B cell (primary cell): ENCODE results near the gene TMEM164. TPM values are rescaled to one million over a fixed set of nuclear protein-coding genes. Genes with fewer than 3 reads are reported as not detected.

Source experiments
- ATAC-seq: fragments of 200-7000 bp; cut with Tn5 transposase; one replicate; pipeline ENCODE4 v1.10.0; 2021; ENCODE audit warnings: low read depth, mild to moderate bottlenecking, moderate number of reproducible peaks, moderate library complexity
- CTCF ChIA-PET: fragments of 350-600 bp; sonication (Branson Sonifier 250); formaldehyde crosslinking; loops from one replicate; lab custom pipeline; 2021; ENCODE audit warnings: antibody characterized with exemption, inconsistent platforms; lab: Charles Lee
- POLR2A ChIA-PET: fragments of 350-600 bp; sonication (Branson Sonifier 250); formaldehyde crosslinking; loops from one replicate; lab custom pipeline; 2021; ENCODE audit warnings: antibody characterized with exemption; lab: Charles Lee
- DNase-seq: peaks from one replicate; pipeline ENCODE4 v3.0.0; 2013
- H2AFZ ChIP-seq: 2 replicates; pipeline ENCODE4 v1.6.1; 2012; ENCODE audit warnings: mild to moderate bottlenecking, low read depth, low read length; ENCODE audit not compliant: insufficient read depth, poor library complexity, severe bottlenecking
- H3K27ac ChIP-seq, 2 donors: 1 replicate in 1 of 2; 2 replicates in 1 of 2; pipeline ENCODE4 v1.5.1; 2012 to 2013; ENCODE audit warnings: low read length in 2 of 2, mild to moderate bottlenecking in 2 of 2, moderate library complexity in 1 of 2
- H3K27me3 ChIP-seq, 4 experiments: fragments of 200-600 bp in 1 of 4; sonication (generic) in 1 of 4; replicated peaks in 1 of 4; 1 replicate in 2 of 4; 2 replicates in 2 of 4; pipeline versions ENCODE4 v1.6.1 to v1.7.0; 2013 to 2016; ENCODE audit warnings: low read length in 3 of 4, mild to moderate bottlenecking in 2 of 4, mixed read lengths in 1 of 4, moderate library complexity in 1 of 4; ENCODE audit not compliant: insufficient read depth in 4 of 4, control insufficient read depth in 3 of 4; ENCODE audit errors: control extremely low read depth in 1 of 4
- H3K36me3 ChIP-seq, 2 experiments: replicated peaks in 1 of 2; 1 replicate in 1 of 2; 2 replicates in 1 of 2; pipeline versions ENCODE4 v1.6.1 to v1.7.1; 2013; ENCODE audit warnings: low read length in 1 of 2; ENCODE audit not compliant: insufficient read depth in 2 of 2, control insufficient read depth in 1 of 2; ENCODE audit errors: control extremely low read depth in 1 of 2, extremely low read depth in 1 of 2
- H3K4me1 ChIP-seq, 2 donors: fragments of 200-600 bp in 1 of 2; sonication (generic) in 1 of 2; 1 replicate in 1 of 2; 2 replicates in 1 of 2; pipeline versions ENCODE4 v1.5.1 to v1.6.1; 2013 to 2017; ENCODE audit warnings: low read length in 2 of 2; ENCODE audit not compliant: control insufficient read depth in 2 of 2, insufficient read depth in 2 of 2
- H3K4me2 ChIP-seq: replicated peaks from 2 replicates; pipeline ENCODE3; 2012; ENCODE audit warnings: mild to moderate bottlenecking, low read depth, low read length; ENCODE audit not compliant: poor library complexity, severe bottlenecking
- H3K4me3 ChIP-seq, 5 experiments: fragments of 200-600 bp in 1 of 5; sonication (generic) in 1 of 5; 1 replicate in 3 of 5; 2 replicates in 2 of 5; pipeline versions ENCODE4 v1.5.1 to v1.7.0; 2011 to 2016; ENCODE audit warnings: low read length in 4 of 5, mild to moderate bottlenecking in 4 of 5, low read depth in 2 of 5, control low read depth in 1 of 5, moderate library complexity in 1 of 5; ENCODE audit not compliant: insufficient read depth in 1 of 5; ENCODE audit errors: control extremely low read depth in 1 of 5, extremely low read depth in 1 of 5
- H3K79me2 ChIP-seq: fragments of 200-600 bp; sonication (generic); one replicate; pipeline ENCODE4 v1.6.0; 2016; ENCODE audit warnings: low read length; ENCODE audit not compliant: control insufficient read depth, insufficient read depth
- H3K9ac ChIP-seq: fragments of 200-600 bp; sonication (generic); 2 replicates; pipeline ENCODE4 v1.6.1; 2017; ENCODE audit warnings: mild to moderate bottlenecking, low read length, moderate library complexity
- H3K9me3 ChIP-seq, 3 donors: one replicate each; pipeline versions ENCODE4 v1.6.1 to v1.7.1; 2013; ENCODE audit warnings: low read length in 2 of 3; ENCODE audit not compliant: control insufficient read depth in 2 of 3, insufficient read depth in 1 of 3; ENCODE audit errors: control extremely low read depth in 1 of 3
- H4K20me1 ChIP-seq: 2 replicates; pipeline ENCODE4 v1.6.0; 2012; ENCODE audit warnings: mild to moderate bottlenecking, low read length; ENCODE audit not compliant: insufficient read depth, control insufficient read depth, poor library complexity, severe bottlenecking
- H3K27ac Mint-ChIP-seq: one replicate; pipeline ENCODE4 v1.8.0; 2021; ENCODE audit warnings: mixed read lengths
- H3K27me3 Mint-ChIP-seq: one replicate; pipeline ENCODE4 v1.8.0; 2021; ENCODE audit warnings: mixed read lengths
- H3K4me1 Mint-ChIP-seq: one replicate; pipeline ENCODE4 v1.8.0; 2021; ENCODE audit warnings: mixed read lengths
- H3K4me3 Mint-ChIP-seq: one replicate; pipeline ENCODE4 v1.8.0; 2021; ENCODE audit warnings: mixed read lengths
- H3K9me3 Mint-ChIP-seq: one replicate; pipeline ENCODE4 v1.8.0; 2022; ENCODE audit warnings: mixed read lengths; ENCODE audit not compliant: insufficient read depth
- CTCF ChIP-seq: fragments of 200-600 bp; IDR thresholded peaks from one replicate; pipeline ENCODE4 v1.8.0; 2022; ENCODE audit warnings: antibody characterized with exemption, mild to moderate bottlenecking
- EZH2 ChIP-seq: IDR thresholded peaks from 2 replicates; pipeline ENCODE4 v1.6.1; 2012; ENCODE audit warnings: borderline replicate concordance, low read depth, mild to moderate bottlenecking, moderate library complexity, low read length; ENCODE audit not compliant: insufficient read depth, poor library complexity, severe bottlenecking
- WGBS: methylation state at CpG from one replicate; pipeline ENCODE4 v1.1.5; 2013; ENCODE audit warnings: missing lambda C conversion rate; ENCODE audit not compliant: insufficient coverage; 5-methylcytosine and 5-hydroxymethylcytosine counted together
- intact Hi-C: fragments of 100-400 bp; cut with micrococcal nuclease; formaldehyde crosslinking; loops from one replicate; pipeline ENCODE4 v1.10.0; 2022
- polyA plus RNA-seq: library from polyadenylated mRNA; depleted of rRNA; stranded (reverse); fragments of >200 nt; gene quantifications from 2 replicates; pipeline ENCODE4 v1.2.3, GENCODE V29; 2012
- total RNA-seq, 2 donors: library from RNA; stranded (reverse); fragments of 120-200 nt in 1 of 2; gene quantifications; 1 replicate in 1 of 2; 2 replicates in 1 of 2; pipeline versions ENCODE4 v1.2.3 to v1.2.4, GENCODE V29; 2013 to 2022

The TMEM164 gene
- total and polyA plus RNA-seq, 2 donors (not counting 1 experiment from before 2014, with no cell fraction given), result 9.4 to 26.6 TPM

- ChIA-PET CTCF (no interaction called here), POLR2A (no interaction called here)
- Mint-ChIP-seq H3K27me3 (peaks cover 6% of the 10 kb centered on the region), H3K9me3 (no peaks in the 10 kb centered on the region), H3K4me1 (peaks cover 4% of the 10 kb centered on the region), H3K4me3 (no peak overlapping the region), H3K27ac (no peak overlapping the region)
- TF ChIP-seq CTCF (no peak), EZH2 (no peak)
- Histone ChIP-seq H3K9ac (no peak overlapping the region), H3K4me3 (no peak overlapping the region), H2AFZ (no peak overlapping the region), H3K9me3 (no peaks in the 10 kb centered on the region), H3K27ac (no peak overlapping the region), H4K20me1 (no peaks in the 10 kb centered on the region), H3K36me3 (no peaks in the 10 kb centered on the region), H3K4me1 (no peaks in the 10 kb centered on the region), H3K79me2 (no peaks in the 10 kb centered on the region), H3K4me2 (no peak overlapping the region), H3K27me3 (no peaks in the 10 kb centered on the region)
- intact Hi-C loops, result no loop called here
- DNase-seq (no peak), ATAC-seq (no peak)
- WGBS, result no CpG with 5 or more reads among the region's 1 CpG
Measured at GRCh38 chrX:109992203-109992602, 10.7 kb upstream of the TMEM164 start.

- H3K4me3 ChIP-seq, result no peak overlapping the region
- ChIA-PET POLR2A (no interaction called here), CTCF (no interaction called here)
- no peak overlapping the region for H3K27ac Mint-ChIP-seq
- H3K27me3 ChIP-seq, result no peaks in the 10 kb centered on the region
- ATAC-seq (no peak), DNase-seq (no peak)
- peaks cover 6% of the 10 kb centered on the region for H3K27me3 Mint-ChIP-seq
- H4K20me1 ChIP-seq, result no peaks in the 10 kb centered on the region
- H3K4me3 Mint-ChIP-seq, result no peak overlapping the region
- TF ChIP-seq EZH2, result no peak
- TF ChIP-seq CTCF, result no peak
- intact Hi-C loops, result no loop called here
- no peak overlapping the region for H3K27ac ChIP-seq
- H3K4me1 ChIP-seq, result no peaks in the 10 kb centered on the region
- no peaks in the 10 kb centered on the region for H3K9me3 Mint-ChIP-seq
- no peak overlapping the region for H3K9ac ChIP-seq
- H2AFZ ChIP-seq, result no peak overlapping the region
- no CpG with 5 or more reads among the region's 2 CpGs for WGBS
- H3K9me3 ChIP-seq, result no peaks in the 10 kb centered on the region
- H3K79me2 ChIP-seq, result no peaks in the 10 kb centered on the region
- H3K4me1 Mint-ChIP-seq, result peaks cover 4% of the 10 kb centered on the region
- H3K4me2 ChIP-seq, result no peak overlapping the region
- H3K36me3 ChIP-seq, result no peaks in the 10 kb centered on the region
Measured at GRCh38 chrX:109995155-109995554, 7.8 kb upstream of the TMEM164 start.
